Fibroblast of the aortic adventitia (primary cell): Measurements from ENCODE around the gene KIAA1217. TPM values are rescaled to one million over a fixed set of nuclear protein-coding genes. Genes with fewer than 3 reads are reported as not detected.

Source experiments
- DNase-seq: peaks from one replicate; pipeline ENCODE4 v3.0.0-alpha.2; 2010; ENCODE audit warnings: low read depth
- H3K4me3 ChIP-seq: 2 replicates; pipeline ENCODE4 v1.5.1; 2011; ENCODE audit warnings: low read depth, mild to moderate bottlenecking, control low read depth, low read length, moderate library complexity
- total RNA-seq: library from RNA; depleted of rRNA; stranded (reverse); fragments of >200 nt; gene quantifications from 2 replicates; pipeline ENCODE4 v1.2.3, GENCODE V29; 2012; ENCODE audit warnings: low replicate concordance
- TF ChIP-seq, protein P1 (sequence below): IDR thresholded peaks from 2 replicates; pipeline ENCODE4 v1.5.1; 2011; ENCODE audit warnings: mild to moderate bottlenecking, low read length, control low read depth, inconsistent platforms; ENCODE audit not compliant: insufficient read depth

Gene KIAA1217
- total RNA-seq, 1 donor: 12.5 TPM

DNA sequence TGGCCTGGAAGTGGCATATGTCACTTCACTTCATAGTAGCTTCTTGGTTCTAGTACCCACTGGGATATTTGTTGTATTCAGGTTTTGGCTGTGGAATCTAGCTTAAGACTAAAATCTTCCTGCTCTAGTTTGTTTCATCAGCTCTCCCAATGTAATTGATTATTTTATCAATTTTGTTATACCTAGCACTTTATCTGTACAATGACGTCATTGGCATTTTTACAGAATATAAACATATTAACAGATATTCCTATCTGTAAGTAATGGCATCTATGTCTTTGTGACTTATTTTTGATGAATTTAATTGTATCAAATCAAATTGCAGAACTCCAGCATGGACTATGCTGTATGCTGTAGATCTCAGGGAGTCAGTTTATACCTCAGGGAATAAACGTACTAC lies 19.7 kb downstream of the KIAA1217 start:
- no peak overlapping the region for H3K4me3 ChIP-seq
- no peak for DNase-seq
- TF ChIP-seq, protein P1, sequence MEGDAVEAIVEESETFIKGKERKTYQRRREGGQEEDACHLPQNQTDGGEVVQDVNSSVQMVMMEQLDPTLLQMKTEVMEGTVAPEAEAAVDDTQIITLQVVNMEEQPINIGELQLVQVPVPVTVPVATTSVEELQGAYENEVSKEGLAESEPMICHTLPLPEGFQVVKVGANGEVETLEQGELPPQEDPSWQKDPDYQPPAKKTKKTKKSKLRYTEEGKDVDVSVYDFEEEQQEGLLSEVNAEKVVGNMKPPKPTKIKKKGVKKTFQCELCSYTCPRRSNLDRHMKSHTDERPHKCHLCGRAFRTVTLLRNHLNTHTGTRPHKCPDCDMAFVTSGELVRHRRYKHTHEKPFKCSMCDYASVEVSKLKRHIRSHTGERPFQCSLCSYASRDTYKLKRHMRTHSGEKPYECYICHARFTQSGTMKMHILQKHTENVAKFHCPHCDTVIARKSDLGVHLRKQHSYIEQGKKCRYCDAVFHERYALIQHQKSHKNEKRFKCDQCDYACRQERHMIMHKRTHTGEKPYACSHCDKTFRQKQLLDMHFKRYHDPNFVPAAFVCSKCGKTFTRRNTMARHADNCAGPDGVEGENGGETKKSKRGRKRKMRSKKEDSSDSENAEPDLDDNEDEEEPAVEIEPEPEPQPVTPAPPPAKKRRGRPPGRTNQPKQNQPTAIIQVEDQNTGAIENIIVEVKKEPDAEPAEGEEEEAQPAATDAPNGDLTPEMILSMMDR: no peak

DNA sequence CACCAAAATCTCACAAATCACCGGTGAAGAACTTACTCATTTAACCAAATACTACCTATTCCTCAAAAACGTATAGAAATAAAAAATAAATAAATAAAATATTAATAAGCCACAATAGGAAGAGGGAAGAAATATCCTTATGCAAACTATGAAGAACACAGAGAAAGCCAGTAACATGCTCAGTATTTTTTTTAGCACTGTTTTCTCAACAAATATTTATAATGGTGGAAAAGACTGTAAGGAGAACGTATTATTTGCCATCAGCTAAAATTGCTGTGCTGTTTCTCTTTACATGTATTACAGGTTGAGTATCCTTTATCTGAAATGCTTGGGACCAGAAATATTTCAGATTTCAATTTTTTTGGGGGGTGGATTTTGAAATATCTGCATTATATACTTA lies 21.0 kb downstream of the KIAA1217 start:
- TF ChIP-seq, protein P1: no peak
- no peak overlapping the region for H3K4me3 ChIP-seq
- no peak for DNase-seq

DNA sequence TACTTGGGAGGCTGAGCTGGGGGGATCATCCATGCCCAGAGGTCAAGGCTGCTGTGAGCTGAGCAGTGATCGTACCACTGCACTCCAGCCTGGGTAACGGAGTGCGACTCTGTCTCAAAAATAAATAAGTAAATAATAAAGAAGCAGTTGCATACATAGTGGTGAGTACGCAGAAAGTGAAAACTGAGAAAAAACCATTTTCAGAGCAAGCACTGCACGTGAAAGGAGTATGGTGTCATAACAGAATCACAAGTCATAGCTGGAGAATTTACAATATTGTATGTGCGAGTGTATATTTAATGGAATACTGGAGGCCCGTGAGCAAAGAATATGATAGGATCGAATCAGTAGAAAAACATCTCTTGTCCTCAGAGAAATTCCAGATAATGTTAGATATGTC lies 22.3 kb downstream of the KIAA1217 start:
- DNase-seq: no peak
- TF ChIP-seq, protein P1: no peak

GRCh38 chr10:24234784-24235183 lies 25.8 kb downstream of the KIAA1217 start:
- DNase-seq: no peak
- no peak overlapping the region for H3K4me3 ChIP-seq
- TF ChIP-seq, protein P1: no peak

More for the DNA sequence above, 22.3 kb downstream of the KIAA1217 start:
- H3K4me3 ChIP-seq: no peak overlapping the region

DNA sequence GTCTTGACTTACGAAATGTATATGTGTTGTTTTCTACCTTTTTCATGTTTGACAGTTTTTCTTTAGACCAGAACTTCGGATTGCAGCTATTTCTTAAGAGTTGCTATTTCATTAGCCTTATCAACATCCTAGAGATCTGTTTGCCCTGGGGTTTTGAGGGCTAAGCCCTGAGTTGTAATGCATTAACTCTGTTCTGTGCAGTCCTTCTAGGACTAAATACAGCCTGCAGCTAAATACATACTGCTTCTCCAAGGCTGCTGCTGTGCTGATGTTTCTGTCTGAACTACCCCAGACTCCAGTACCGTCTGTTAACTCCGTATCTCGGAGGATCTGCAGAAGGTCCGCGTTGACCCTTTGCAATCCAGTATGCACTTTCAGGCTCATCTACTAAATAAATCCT lies 26.5 kb downstream of the KIAA1217 start:
- no peak for DNase-seq
- TF ChIP-seq, protein P1: no peak
- no peak overlapping the region for H3K4me3 ChIP-seq

DNA sequence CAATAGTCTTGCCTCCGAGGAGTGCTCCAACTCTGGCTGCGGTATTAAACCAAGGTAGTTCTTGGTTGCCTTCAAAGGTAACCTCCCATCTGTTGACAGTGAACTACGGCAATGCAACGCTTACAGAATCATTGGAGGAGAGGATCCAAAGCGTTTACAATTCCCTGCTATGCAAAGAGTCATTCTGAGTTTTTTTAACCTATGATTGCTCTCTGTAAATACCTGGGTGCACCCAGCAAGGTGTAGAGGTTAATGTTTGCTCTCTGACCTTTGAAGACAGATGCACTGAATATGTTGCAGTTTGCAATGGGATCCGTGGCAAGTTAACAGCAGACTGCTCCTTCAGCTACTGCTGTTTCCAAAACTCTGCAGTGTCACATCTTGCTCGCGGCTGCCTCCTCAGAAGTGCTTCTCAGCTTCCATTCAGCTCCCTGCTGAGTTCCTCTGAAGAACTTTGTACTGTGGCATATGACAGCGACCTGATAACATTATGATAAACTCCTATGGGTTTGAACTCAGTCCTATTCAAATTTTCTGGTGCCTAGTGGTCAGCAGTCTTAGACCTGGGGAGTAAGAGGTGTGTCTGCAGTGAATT lies 29.0 kb downstream of the KIAA1217 start:
- TF ChIP-seq, protein P1: no peak
- no peak for DNase-seq
- H3K4me3 ChIP-seq: no peak overlapping the region
